BLaER1 (cell line): ENCODE results near the gene FXR2.

Experiments used
- H3K27ac ChIP-seq: shearing (Covaris generic); formaldehyde crosslinking; 2 replicates; pipeline ENCODE4 v1.8.1; 2022
- H3K27me3 ChIP-seq: shearing (Covaris generic); formaldehyde crosslinking; 2 replicates; pipeline ENCODE4 v1.8.1; 2022
- H3K36me3 ChIP-seq: shearing (Covaris generic); formaldehyde crosslinking; 2 replicates; pipeline ENCODE4 v1.8.1; 2022
- H3K4me1 ChIP-seq: shearing (Covaris generic); formaldehyde crosslinking; 2 replicates; pipeline ENCODE4 v1.8.1; 2022
- H3K4me2 ChIP-seq: shearing (Covaris generic); formaldehyde crosslinking; 2 replicates; pipeline ENCODE4 v1.8.1; 2022
- H3K4me3 ChIP-seq: shearing (Covaris generic); formaldehyde crosslinking; 2 replicates; pipeline ENCODE4 v1.8.1; 2022
- H3K9ac ChIP-seq: shearing (Covaris generic); formaldehyde crosslinking; 2 replicates; pipeline ENCODE4 v1.8.1; 2022
- H3K9me3 ChIP-seq: shearing (Covaris generic); formaldehyde crosslinking; 2 replicates; pipeline ENCODE4 v1.8.1; 2022
- H4K20me1 ChIP-seq: shearing (Covaris generic); formaldehyde crosslinking; 2 replicates; pipeline ENCODE4 v1.8.1; 2022
- Cebpa-rat ChIP-seq: shearing (Covaris generic); IDR thresholded peaks from 2 replicates; pipeline ENCODE4 v1.8.1; 2022

The FXR2 gene

DNA sequence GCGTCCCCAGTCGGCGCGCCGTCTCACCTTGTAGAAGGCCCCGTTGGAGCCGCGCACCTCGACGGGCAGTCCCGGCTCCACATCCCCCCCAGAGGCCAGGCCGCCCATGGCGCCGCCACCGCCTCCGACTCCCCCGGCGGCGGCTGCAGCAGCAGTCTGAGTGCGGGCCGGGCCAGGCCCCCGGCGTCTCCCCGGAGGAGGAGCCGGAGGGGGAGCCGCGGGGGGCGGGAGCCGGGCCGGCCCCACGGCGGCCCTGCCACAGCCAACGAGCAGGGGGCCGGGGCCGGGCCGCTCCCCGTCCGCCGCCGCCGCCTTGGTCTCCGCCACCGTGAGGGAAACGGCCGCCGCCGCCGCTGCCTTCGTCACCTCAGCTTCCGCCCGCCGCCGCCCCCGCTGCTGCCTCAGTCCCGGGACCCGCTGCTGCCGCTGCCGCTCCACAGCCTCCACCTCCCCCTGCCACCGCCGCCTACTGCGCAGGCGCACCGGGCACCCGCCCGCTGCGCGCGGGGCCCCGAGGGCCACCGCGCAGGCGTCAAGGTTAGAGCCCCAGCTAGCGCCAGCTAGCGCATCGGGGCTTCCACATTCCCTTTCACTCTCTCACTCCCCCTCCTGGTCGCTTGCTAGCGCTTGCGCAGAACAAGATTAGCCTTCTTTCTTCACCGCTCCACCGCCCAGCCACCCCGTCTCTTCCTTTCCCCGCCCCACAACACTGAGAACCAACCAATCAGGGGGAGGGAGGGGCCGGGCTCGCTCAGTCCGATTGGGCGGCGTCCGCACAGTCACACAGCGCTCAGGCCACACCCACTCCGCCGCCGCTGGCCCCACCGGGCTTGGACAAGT is at the start of gene FXR2:
Gene FXR2 (minus strand): TSS at position 473 of the 840 bp plus-strand sequence. CDS start 365 bp downstream, at position 108.
- Histone ChIP-seq H3K27ac (peak within 1 kb of the TSS; percentile 88), H3K36me3 (peaks cover 24% of the 10 kb centered on the region), H3K9ac (peak within 1 kb of the TSS; percentile 91), H3K4me2 (peak within 1 kb of the TSS; percentile 89), H4K20me1 (peaks cover 44% of the 10 kb centered on the region), H3K4me1 (peaks cover 27% of the 10 kb centered on the region), H3K27me3 (no peaks in the 10 kb centered on the region), H3K9me3 (no peaks in the 10 kb centered on the region), H3K4me3 (peak within 1 kb of the TSS; percentile 88)
- TF ChIP-seq Cebpa-rat = no peak

GRCh38 chr17:7656958-7657609 is 42.4 kb upstream of the FXR2 start:
- Histone ChIP-seq H3K4me1 (peaks cover 11% of the 10 kb centered on the region), H3K36me3 (no peaks in the 10 kb centered on the region), H3K4me2 (no peak overlapping the region), H3K9me3 (no peaks in the 10 kb centered on the region), H3K4me3 (no peak overlapping the region), H3K27ac (no peak overlapping the region), H3K27me3 (peaks cover 33% of the 10 kb centered on the region), H4K20me1 (peaks cover 12% of the 10 kb centered on the region; the same call in 1 of the 2 replicates), H3K9ac (no peak overlapping the region)
- no peak for TF ChIP-seq Cebpa-rat

DNA sequence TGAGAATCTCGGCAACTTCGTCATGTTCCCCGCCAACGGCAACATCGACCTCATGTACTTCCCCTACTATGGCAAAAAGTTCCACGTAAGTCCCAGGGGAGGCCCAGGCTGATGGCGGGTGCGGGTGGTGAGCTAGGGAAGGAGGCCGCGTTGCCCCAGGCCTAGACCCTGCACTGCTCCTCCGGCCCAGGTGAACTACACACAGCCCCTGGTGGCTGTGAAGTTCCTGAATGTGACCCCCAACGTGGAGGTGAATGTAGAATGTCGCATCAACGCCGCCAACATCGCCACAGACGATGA is 40.8 kb upstream of the FXR2 start:
- Histone ChIP-seq H3K4me2 (peak overlapping the region; percentile 55), H3K9ac (no peak overlapping the region), H3K36me3 (no peaks in the 10 kb centered on the region), H3K27ac (no peak overlapping the region), H4K20me1 (peaks cover 25% of the 10 kb centered on the region), H3K4me1 (peaks cover 23% of the 10 kb centered on the region), H3K4me3 (no peak overlapping the region), H3K27me3 (peaks cover 49% of the 10 kb centered on the region), H3K9me3 (no peaks in the 10 kb centered on the region)
- no peak for TF ChIP-seq Cebpa-rat

DNA sequence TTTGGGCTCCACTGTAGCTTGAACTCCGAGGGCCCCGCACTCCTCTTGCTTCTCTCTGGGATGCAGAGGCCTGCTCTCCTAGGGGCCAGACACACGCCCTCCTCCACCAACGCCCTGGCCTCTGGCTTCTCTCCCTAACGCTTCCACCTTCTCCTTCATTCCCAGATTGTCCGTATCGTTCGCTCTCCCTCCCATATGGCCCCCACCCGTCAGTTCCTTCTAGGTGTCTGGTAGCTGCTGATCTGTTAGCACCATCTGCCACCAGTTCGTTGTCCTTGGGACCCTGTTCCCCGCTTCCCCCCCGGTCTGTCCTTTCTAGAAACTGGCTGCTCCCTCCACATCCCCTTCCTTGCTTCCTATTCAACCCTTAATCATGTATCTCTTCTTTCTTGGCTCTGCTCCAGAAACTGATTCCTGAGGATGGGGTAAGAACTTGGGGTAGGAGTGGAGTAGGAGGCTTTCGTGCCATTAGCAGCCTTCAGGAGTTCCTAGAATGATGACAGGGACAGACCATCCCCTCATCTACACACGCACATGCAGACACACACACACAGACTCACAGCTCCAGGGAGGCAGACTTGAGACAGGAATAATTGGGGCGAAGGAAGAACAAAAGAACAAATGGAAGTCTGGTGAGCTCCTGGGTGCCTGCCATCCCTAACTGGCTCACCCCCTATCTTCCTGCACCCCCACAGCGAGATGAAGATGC is 40.3 kb upstream of the FXR2 start:
- peaks cover 54% of the 10 kb centered on the region for H3K27me3 ChIP-seq
- TF ChIP-seq Cebpa-rat = no peak

GRCh38 chr17:7652388-7653356 is 38.0 kb upstream of the FXR2 start:
- H3K4me3 ChIP-seq = no peak overlapping the region

More for the DNA sequence above, 40.3 kb upstream of the FXR2 start:
- no peak overlapping the region for H3K9ac ChIP-seq
- H3K4me2 ChIP-seq = peak overlapping the region; percentile 55
- peaks cover 29% of the 10 kb centered on the region for H4K20me1 ChIP-seq
- no peak overlapping the region for H3K27ac ChIP-seq
- peaks cover 28% of the 10 kb centered on the region for H3K4me1 ChIP-seq
- H3K36me3 ChIP-seq = no peaks in the 10 kb centered on the region
- H3K4me3 ChIP-seq = no peak overlapping the region
- no peaks in the 10 kb centered on the region for H3K9me3 ChIP-seq

GRCh38 chr17:7651665-7652387 is 37.1 kb upstream of the FXR2 start:
- H3K27ac ChIP-seq = no peak overlapping the region

More at GRCh38 chr17:7652388-7653356, 38.0 kb upstream of the FXR2 start:
- Histone ChIP-seq H3K9me3 (no peaks in the 10 kb centered on the region), H4K20me1 (peaks cover 30% of the 10 kb centered on the region), H3K27me3 (peaks cover 69% of the 10 kb centered on the region), H3K27ac (no peak overlapping the region), H3K9ac (no peak overlapping the region), H3K4me1 (peaks cover 30% of the 10 kb centered on the region), H3K4me2 (no peak overlapping the region), H3K36me3 (no peaks in the 10 kb centered on the region)
- no peak for TF ChIP-seq Cebpa-rat

DNA sequence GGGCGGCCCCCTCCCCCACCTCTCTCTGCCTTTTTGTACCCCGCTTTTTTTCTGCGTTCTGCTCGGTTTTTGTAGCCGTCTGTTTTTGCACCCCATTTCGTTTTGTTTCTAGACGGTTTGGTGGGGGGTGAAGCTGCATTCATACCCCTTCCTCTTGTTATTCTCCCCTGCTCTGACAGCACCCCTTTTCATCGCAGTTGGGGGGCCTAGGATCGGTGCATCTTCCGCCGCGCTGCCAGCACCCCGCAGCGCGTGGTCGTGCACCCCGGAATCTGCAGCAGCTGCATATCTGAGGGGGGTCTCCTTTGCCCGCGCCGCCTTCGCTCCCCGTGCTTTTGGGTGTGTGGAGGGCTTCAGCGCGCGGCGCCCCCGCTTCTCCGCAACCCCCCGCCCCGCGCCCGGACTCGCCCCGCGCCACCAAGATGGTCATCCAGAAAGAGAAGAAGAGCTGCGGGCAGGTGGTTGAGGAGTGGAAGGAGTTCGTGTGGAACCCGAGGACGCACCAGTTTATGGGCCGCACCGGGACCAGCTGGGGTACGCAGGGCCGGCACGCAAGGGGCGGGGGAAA is 36.5 kb upstream of the FXR2 start:
- H3K9me3 ChIP-seq = no peaks in the 10 kb centered on the region
- peaks cover 30% of the 10 kb centered on the region for H4K20me1 ChIP-seq
- no peak overlapping the region for H3K27ac ChIP-seq
- no peak for TF ChIP-seq Cebpa-rat
- peak overlapping the region; percentile 58 for H3K4me3 ChIP-seq
- no peaks in the 10 kb centered on the region for H3K36me3 ChIP-seq
- H3K9ac ChIP-seq = no peak overlapping the region
- H3K27me3 ChIP-seq = peaks cover 69% of the 10 kb centered on the region
- H3K4me1 ChIP-seq = peaks cover 28% of the 10 kb centered on the region
- H3K4me2 ChIP-seq = peak overlapping the region; percentile 92

More at GRCh38 chr17:7651665-7652387, 37.1 kb upstream of the FXR2 start:
- Histone ChIP-seq H4K20me1 (peaks cover 30% of the 10 kb centered on the region), H3K9ac (no peak overlapping the region), H3K4me2 (peak overlapping the region; percentile 92), H3K27me3 (peaks cover 69% of the 10 kb centered on the region), H3K36me3 (no peaks in the 10 kb centered on the region), H3K9me3 (no peaks in the 10 kb centered on the region), H3K4me3 (peak overlapping the region; percentile 58), H3K4me1 (peaks cover 28% of the 10 kb centered on the region)
- TF ChIP-seq Cebpa-rat = no peak

DNA sequence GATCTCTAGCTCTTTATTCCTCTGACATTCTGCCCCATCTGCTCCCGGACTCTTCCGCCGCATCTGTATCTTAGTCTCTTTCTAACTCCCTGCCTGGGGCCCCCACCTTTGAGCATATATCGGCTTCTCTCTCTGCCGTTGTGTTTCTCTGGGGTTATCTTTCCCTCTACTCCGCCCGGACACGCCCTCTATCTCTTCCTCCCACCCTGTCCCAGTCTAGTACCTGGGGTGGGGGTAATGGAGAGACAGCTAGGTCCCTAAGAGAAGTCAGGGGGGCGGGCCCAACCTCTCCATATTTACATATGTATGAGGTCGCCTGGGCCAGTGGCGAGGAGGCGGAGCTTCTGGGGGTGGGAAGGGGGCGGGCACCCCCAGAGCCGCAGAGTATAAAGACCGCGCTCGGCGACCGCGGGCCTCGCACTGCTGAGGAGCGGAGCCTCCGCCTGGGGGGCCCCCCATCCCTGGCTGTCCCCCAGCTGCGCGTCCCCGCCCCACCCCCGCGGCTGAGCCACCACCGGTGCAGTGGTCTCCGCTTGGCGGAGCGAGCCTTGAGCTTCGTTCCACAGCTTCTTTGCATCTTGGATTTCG is 35.9 kb upstream of the FXR2 start, which contains the start of gene ATP1B2:
Gene ATP1B2 (plus strand): TSS at position 418 of the 588 bp plus-strand sequence. CDS start 593 bp downstream, outside the sequence.
- peaks cover 30% of the 10 kb centered on the region for H4K20me1 ChIP-seq
- H3K27me3 ChIP-seq = peaks cover 69% of the 10 kb centered on the region
- H3K9ac ChIP-seq = no peak within 1 kb of the TSS
- TF ChIP-seq Cebpa-rat = no peak
- H3K4me3 ChIP-seq = peak within 1 kb of the TSS; percentile 58
- no peaks in the 10 kb centered on the region for H3K36me3 ChIP-seq
- peak within 1 kb of the TSS; percentile 92 for H3K4me2 ChIP-seq
- peaks cover 27% of the 10 kb centered on the region for H3K4me1 ChIP-seq
- no peaks in the 10 kb centered on the region for H3K9me3 ChIP-seq
- H3K27ac ChIP-seq = no peak within 1 kb of the TSS
